H54 (cell line): Measurements from ENCODE around the gene MGMT.

Experiments
- DNase-seq: peaks from one replicate; pipeline ENCODE4 v3.0.0; 2011; ENCODE audit warnings: low spot score, mixed read lengths; ENCODE audit not compliant: insufficient read length
- FAIRE-seq: peaks from 3 replicates; lab custom pipeline; 2011; peaks lifted over from hg19 to GRCh38; lab: Jason Lieb, UNC
- POLR2A ChIP-seq: IDR thresholded peaks from 2 replicates; pipeline ENCODE4 v1.6.1; 2011; ENCODE audit warnings: low read depth, mild to moderate bottlenecking, low read length

The MGMT gene

DNA sequence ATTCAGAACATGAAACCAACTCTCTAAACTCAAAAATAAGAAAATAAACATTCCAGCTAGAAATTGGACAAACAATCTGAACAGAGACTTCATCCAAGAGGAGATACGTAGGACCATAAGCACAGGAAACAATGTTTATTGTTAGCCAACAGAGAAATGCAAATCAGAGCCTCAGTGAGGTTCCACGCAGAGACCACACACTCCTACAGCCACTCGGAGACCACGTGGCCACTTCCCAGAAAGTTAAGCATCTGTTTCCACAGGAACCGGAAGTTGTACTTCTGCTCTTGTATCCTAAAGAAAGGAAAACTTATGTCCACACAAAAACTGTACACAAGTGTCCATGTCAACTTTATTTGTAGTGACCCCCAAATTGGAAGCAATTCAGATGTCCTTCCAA, 214.8 kb downstream of the MGMT start:
- no peak for DNase-seq
- FAIRE-seq: no peak
- no peak for TF ChIP-seq POLR2A

DNA sequence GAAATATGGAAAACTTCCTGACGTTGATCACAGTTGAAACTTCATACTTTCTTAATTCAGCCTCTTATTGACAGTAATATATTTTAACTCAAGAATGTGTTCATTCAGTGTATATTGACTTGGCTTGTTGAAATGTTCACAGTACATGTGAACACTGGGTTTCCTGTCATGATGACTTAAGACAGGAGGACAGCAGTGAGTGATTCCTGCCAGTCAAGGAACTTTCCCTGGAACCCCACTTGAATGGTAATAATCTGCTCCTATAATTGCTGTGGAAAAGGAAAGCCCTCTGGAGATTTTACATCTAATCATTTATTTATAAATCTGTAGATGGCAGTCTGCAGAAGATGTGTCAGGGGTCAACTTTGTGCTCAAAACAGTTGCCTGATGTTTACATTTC, 216.5 kb downstream of the MGMT start:
- DNase-seq (no peak), FAIRE-seq (no peak)
- TF ChIP-seq POLR2A: no peak

DNA sequence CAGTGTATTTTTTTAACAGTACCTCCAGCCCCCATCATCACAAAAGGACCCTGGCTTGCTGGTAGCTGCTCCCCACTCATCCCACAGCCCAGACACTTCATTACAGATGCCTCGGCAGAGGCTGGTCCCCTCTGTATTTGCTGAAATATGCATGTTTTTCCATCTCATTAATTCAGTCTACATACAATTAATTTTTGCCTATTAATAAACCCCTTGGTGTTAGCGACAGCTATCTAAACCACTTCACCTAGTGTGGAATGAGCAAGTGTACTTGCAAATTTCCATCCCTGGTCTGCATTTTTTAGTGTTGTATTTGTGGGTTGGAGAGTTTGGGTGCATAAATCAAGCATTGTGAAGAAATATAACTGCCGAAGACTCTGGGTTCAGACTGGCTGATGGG, 216.9 kb downstream of the MGMT start:
- FAIRE-seq (no peak), DNase-seq (no peak)
- no peak for TF ChIP-seq POLR2A

DNA sequence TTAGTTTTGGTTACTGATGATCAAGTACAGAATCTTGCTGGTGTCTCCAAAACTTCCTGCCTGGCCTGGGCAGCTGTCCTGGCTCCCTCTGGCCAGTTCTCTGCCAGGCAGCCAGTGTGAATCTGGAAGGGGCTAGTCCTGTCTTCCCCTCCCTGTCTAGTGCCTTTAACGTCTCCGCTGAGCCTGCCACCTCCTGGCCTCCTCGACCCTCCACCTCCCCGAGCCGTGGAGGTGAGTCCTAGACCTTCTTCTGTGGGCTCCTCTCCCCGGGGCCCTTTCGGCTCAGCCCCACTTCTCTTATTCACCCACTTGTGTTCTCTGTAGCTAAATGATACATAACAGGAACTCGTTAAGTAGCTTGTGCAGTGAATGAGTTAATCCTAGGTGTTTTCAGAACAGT, 218.2 kb downstream of the MGMT start:
- DNase-seq (no peak), FAIRE-seq (no peak)
- no peak for TF ChIP-seq POLR2A

DNA sequence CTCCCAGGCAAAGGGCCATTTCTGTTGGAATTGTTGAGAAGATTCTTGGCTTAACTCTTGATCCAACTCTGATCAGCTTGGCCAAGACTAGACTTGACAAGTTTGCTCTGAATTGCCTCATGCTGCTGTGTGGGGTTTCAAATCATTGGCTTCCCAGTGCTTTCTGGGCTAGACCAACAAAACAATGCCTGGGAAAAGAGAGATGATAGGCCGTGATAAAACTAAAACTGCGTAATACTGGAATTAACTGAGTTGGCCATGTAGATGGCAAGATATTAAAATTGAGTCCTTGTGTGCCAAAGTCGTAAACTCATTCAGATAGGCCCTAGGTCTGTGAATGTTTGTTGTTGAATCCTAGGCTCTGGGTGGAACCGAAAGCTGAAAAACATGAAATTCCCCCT, 222.6 kb downstream of the MGMT start:
- no peak for FAIRE-seq
- no peak for TF ChIP-seq POLR2A

DNA sequence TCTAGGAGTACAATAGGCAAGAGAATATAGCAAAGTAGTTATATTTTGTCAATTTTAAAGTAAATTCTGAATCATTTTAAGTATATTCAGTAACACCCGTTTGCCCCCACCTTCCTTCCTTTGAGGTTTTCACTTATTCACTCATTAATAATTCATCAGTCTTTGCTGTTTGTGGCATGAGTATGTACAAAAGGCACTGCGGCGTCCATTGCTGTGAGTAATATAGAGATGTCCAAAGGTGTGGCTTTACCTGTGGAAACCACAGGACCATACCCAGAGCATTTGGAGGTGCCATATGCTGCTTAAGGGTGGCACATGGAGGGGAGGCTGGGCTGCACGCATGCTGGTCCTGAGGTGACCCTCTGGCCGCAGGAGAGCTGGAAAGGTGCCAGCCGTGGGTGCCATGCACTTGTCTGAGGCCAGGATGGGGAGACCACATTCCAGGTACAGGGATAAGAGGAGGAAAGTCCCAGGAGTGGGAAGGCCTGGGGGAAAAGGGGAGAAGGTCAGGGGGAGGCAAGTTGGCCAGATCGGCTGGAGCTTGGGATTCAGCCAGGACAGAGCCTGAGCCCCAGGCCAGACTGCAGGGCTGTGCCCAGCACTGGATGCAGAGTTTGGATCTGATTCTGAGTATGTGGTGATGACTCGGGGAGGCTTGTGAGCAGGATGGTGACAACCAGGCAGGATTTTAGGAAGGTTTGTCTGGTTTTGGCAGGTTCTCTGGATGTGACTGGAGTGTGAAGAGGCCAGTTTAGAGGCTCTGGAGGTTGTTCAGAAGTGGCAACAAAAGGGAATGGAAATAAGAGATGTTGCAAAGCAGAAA, 223.4 kb downstream of the MGMT start:
- no peak for TF ChIP-seq POLR2A
- FAIRE-seq (no peak), DNase-seq (no peak)

More for the DNA sequence above, 222.6 kb downstream of the MGMT start:
- DNase-seq: no peak

DNA sequence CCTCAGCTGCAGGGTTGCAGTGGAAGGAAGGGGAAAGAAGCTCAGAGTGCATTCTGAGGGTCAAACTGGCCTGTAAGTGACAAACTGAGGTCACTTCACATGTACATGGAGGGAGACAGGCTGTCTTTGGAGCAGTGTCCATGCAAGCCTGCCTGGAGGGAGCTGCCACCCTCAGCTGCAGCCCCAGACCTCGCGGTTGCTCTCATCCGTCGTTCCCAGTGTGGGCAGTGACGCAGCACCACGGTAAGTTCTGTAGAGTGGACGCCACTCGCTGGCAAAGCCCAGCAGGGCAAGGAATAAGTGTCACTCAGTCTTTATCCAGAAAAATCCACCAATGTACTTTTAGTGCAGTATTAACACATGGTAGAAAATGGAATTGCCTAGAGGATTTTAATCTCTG, 225.7 kb downstream of the MGMT start:
- DNase-seq (no peak), FAIRE-seq (no peak)
- no peak for TF ChIP-seq POLR2A

DNA sequence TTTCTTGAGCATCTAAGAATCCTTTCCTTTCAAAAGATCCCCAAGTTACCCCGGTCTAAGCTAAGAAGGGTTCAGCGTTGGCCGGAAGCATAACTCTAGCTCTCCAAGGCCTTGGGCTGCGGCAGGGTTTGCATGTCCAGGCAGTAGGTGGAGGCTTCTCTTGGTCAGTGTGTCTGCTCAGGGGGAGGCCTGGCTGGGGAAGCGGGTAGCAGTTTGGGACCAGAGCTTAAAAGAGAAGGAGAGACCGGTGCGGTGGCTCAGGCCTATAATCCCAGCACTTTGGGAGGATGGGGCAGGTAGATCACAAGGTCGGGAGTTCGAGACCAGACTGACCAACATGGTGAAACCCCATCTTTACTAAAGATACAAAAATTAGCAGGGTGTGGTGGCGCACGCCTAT, 226.3 kb downstream of the MGMT start:
- DNase-seq (no peak), FAIRE-seq (no peak)
- TF ChIP-seq POLR2A: no peak

DNA sequence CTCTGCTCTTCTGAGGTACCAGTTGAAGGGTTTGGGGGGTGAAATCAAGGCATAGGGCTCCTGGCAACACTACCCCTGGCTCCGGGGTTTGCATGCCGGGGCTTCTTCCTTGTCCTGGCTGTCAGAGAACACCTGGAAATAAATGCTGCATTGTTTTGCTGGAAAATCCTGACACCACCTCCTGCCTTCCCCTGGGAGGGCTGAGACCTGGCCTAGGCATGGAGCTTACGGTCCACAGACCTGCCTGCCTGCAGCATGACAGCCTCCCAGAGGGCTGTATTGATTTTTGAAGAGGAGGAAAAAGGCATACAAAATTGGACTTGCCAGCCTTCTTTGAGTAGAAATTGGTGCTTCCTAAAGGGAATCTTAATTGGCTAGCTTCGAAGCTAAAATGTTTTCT, 227.1 kb downstream of the MGMT start:
- no peak for DNase-seq
- FAIRE-seq: no peak
- TF ChIP-seq POLR2A: no peak

DNA sequence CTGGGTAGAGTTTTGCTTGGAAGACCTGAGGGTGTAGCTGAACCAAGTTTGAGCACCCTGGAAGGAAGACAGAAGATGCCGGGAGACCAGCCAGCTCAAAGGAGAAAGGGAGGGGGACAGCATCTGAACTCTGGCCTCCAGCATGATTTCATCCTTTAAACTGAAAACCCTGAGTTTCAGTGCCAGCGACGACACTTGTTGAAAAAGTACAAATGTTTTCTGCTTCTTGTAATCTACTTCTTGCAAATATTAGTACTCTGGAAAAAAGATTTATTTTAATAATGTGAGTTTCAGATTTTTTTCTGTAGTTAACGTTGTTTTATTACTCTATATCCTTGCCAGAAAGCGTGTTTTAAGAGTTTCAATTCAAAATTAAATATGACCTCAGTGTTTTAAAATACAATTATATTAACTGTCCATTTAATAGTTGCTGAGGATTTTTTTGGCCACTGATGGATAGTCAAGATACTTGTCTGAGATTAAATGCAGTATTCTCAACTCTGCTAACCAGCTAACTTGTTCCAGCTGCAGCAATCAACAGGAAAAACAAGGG, 227.7 kb downstream of the MGMT start:
- FAIRE-seq: no peak
- no peak for TF ChIP-seq POLR2A
- no peak for DNase-seq

DNA sequence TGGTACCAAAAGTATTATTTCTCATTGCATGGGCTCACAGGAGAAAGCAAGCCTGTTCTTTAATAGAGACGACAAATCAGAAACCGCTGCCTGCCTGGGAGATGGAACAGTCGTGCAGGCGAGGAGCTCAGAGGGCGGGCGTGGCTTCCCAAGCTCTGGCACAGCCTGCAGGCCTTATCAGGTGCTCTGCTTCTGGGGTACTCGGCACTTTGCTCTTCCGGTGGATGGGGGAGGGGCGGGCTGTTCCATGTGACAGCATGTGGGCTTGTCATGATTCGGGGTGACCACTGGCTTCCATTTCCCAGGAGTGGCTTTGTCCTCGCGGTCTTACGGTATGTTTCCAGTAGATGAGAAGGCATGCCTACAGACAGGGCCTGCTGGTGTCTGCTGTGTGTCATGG, 228.6 kb downstream of the MGMT start:
- no peak for TF ChIP-seq POLR2A
- no peak for DNase-seq
- FAIRE-seq: no peak

DNA sequence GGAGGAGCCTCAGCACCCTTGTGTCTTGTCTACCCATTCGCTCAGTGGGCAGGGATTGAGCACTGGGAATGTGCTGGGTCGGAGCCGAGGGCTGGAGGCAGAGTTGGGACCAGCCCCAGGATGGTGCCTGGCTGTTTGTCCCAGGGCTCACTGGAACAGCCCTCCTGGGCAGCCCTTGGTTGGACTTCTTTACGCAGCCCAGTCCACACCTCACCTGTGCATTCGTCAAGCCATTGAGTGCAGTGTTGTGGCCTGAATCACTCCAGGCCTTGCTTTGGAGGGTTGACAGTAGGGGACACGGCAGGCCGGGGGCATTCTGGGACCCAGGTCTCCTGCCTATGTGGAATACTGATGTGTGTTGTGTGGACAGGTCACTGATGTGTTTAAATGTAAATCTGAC, 229.6 kb downstream of the MGMT start:
- no peak for TF ChIP-seq POLR2A
- FAIRE-seq: no peak

DNA sequence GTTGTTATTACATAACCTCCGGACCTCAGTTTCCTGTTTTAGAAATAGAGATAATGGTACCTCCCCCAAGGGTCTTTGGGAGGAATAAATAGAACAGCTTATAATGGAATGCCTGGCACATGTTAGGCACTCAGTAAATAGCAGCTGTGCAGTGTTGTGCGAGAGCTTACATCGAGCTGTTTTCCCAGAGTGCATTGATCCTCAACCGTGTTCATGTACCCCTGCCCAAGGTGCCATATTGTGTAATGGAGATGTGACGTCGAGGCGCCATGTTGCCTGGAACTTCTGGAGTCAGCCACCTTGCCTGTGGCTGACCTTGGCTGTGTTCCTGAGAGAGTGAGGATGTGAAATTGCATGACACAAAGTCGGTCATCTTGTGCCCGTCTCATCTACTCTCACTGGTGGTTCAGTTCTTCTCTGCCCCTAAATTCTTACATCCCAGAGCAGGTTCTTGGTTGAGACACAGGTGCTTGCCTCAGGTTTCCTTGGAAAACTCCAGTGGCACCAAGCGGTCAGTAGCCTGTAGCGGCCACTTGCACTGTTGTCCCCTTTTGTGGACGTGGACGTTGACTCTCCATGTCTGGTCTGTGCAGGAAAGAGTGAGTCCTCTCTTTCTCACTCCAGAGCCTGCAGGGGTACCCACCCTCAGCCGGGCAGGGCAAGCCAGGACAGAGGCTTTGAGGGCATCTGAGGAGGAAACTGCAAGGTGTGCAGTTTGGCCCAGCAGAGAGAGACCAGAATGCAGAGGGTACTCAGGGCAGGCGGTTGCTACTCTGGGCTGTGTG, 230.6 kb downstream of the MGMT start:
- DNase-seq (no peak), FAIRE-seq (no peak)
- TF ChIP-seq POLR2A: no peak

More for the DNA sequence above, 229.6 kb downstream of the MGMT start:
- DNase-seq: no peak

DNA sequence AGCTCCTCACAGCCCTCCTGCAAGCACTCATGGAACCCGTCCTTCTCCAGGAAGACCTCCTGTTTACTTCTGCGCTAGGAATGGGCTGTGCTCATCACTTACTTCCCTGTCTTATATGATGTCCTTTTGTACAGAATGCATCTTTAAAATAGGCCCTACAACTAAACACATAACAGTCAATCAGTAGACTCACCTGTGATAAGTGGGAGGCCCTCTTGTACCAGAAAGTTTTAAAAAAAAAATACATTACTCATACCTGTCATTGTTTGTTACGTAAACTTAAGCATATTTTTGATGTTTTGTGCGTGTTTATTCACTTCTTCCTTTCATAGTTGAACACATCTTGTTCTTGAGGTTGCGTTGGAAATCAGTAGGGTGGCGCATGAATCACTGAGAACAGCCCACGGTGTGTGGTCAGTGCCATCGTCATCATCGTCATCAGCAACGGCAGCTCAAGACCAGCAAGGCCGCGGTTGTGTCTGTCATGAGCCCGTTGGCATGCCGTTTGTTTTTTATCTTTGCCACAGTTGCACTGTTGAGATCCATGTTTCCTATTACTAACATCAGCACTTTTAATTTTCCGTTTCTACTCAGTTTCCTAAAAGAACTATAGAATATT, 232.8 kb downstream of the MGMT start:
- FAIRE-seq (no peak), DNase-seq (no peak)
- TF ChIP-seq POLR2A: no peak

DNA sequence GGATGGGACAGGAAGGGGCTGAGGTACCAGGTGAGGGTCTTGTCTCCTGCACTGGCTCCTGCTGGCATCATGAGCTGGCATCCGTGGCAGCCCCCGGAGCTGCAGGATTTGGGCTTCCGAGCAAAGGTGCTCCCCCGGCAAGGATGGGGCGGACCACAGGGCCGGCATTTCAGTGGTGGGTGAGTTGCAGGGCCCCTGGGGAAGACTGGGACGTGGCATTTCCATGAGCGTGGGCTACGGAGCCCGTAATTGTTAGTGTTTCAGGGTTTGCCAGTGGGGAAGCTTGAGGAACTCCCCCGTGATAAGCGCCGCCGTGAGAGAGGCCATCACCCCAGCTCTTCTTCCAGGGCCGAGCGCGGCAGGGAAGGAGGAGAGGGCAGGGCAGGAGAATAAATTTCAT, 235.6 kb downstream of the MGMT start:
- TF ChIP-seq POLR2A: no peak
- DNase-seq (no peak), FAIRE-seq (no peak)
